HPDE6-E6E7 (cell line): Measurements from ENCODE around the gene PDPK1.
"Not testable (repeated sequence)": the region's sequence is repeated elsewhere in the genome, so short reads cannot be mapped to it uniquely, and the experiment has no call there.

Experiments
- DNase-seq: peaks from one replicate; pipeline ENCODE4 v3.0.0; 2011; ENCODE audit warnings: missing footprints; ENCODE audit errors: extremely low spot score

PDPK1 gene

GRCh38 chr16:2611877-2612276, 74.1 kb downstream of the PDPK1 start:
- not testable (repeated sequence) for DNase-seq

DNA sequence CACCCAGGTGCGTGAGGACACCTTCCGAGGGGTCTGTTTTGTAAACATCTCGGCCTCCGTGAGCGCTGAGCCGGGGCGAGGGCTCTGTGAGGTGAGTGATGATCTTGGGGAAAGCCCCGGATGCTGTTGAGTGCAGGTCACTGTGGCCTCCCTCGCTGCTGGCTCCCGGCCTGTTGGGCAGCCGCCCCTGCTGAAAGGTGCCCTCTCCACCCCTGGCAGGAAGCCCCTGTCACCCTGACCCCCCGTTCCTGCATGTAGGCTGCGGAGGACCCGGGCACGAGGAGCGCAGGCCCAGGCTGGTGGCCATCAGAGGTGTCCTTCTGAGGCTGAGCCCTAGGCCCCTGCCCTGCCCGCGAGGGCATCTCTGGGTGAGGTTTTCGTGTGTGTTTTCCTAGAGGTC, 75.4 kb downstream of the PDPK1 start:
- not testable (repeated sequence) for DNase-seq

- no peak for DNase-seq
These were observed 77.0 kb downstream of the PDPK1 start for GRCh38 chr16:2614761-2615191.

DNA sequence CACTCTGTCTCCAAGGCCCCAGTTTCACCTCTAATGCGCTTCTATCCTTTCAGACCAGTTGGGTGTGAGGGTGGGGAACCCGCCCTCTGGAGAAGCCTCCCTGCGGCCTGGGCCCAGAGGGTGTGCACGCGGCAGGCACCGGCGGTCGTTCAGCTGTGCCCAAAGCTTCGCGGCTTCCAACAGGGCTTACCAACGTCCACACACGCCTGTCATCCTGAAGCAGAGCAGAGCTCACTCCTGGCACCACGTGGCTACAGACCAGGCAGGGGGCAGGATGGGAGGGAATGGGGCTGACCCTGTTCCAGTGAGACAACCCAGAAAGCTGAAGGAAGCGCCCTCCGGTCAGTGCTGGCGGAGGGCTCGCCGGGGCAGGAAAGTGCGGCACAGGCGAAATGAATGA, 81.1 kb downstream of the PDPK1 start:
- not testable (repeated sequence) for DNase-seq

GRCh38 chr16:2619628-2620027, 81.8 kb downstream of the PDPK1 start:
- not testable (repeated sequence) for DNase-seq

GRCh38 chr16:2620870-2621269, 83.0 kb downstream of the PDPK1 start:
- DNase-seq: not testable (repeated sequence)

DNA sequence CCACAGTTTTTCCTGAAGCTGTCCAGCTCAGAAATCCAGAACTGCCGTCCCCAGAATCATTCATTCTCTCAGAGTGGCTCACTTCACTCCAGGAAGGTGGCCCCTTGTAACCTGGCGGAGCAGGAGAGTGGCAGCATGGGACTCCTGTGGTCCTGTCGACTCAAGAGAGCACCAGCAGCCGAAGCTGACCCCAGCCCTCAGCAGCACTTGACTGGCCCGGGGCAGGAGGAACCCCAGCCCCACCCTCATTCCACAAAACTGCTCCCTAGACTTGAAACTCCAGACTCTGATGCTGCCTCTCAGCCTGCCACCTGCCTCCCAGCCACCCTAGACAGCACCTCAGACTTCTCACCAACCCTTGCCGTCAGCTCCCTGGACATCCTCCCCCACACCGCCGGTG, 83.6 kb downstream of the PDPK1 start:
- DNase-seq: not testable (repeated sequence)

- DNase-seq: not testable (repeated sequence)
These were observed 89.3 kb downstream of the PDPK1 start for GRCh38 chr16:2627075-2627474.

GRCh38 chr16:2631203-2631602, 93.4 kb downstream of the PDPK1 start:
- DNase-seq: not testable (repeated sequence)

DNA sequence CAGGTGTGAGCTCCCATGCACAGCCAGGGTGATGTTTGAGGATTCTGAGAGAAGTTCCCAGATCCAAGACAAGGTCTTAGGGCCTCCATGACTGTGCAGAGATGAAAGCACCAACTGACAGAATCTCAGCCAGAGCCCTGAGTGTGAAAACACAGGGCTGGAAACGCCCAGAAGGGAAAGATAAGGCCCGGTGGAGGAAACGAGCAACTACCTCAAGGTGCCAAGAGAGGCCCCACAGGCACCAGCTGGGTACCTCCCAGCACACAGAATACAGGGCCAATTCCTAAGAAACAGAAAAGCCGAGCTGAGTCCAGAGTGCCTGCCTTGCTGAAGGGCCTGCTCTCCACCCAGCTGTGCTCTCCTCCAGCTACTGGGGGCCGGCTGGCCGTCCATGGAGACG, 94.5 kb downstream of the PDPK1 start:
- DNase-seq: not testable (repeated sequence)

DNA sequence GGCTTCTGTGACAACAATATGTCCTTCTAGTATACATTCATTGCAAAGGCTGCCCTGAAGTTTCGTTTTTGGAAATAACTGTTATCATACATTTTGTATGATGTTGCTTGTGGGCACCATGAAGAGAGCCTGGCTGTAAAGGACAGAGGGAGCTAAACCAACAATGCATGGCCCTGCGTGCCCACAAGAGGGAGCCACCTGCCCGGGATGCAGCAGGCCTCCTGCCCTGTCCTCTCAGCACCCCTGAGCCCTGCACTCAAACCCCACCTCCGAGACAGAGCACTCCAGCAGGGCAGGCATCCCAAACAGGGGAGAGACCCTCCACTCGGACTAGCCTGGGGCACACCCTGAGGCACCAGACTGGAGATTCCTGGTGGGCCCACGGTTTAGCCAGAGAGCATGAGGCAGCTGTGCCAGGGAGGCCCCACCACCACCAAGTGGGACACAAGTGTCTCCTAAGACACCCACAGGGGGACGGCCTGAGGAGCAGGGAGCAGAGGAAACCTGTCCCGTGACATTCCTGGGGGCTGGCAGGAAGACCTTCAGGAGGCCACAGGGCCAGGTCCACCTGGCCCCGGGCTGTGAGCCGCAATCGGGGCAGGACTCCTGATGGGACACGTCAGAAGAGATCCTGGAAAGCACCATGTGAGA, 101.4 kb downstream of the PDPK1 start:
- not testable (repeated sequence) for DNase-seq

DNA sequence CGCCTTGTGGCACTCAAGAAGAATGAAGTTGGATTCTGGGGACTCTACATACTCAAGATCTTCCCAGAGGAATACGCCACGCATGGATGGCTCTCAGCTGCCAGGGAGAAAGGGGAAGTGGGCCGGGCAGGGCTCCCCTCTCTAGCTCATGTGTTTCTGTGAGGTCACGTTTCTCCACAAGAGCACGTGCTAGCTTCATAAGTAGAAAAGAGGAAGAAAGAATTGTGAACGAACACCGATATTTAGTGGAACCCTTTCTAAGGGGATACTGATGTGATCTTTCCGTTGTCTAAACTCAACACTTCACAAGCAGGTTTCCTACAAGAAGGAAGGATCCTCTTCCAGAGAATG, 101.9 kb downstream of the PDPK1 start:
- not testable (repeated sequence) for DNase-seq

DNA sequence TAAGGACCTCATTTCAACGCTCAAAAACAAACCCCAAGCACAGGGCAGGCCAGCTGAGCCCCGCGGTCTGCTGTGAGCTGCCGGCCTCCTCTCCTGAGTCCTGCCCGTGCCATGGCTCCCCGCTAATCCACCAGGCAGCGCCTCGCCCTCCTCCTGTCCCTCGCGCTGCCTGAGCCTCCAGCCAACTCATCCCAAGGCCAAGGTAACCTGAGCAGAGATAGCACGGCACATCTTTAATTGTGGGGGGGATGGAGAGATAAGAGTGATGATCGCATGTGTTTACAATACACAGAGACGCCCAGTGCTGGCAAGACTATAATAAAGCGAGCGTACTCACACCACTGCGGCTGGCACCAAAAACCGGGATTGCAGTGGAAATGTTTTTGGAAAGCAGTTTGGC, 104.7 kb downstream of the PDPK1 start:
- not testable (repeated sequence) for DNase-seq

DNA sequence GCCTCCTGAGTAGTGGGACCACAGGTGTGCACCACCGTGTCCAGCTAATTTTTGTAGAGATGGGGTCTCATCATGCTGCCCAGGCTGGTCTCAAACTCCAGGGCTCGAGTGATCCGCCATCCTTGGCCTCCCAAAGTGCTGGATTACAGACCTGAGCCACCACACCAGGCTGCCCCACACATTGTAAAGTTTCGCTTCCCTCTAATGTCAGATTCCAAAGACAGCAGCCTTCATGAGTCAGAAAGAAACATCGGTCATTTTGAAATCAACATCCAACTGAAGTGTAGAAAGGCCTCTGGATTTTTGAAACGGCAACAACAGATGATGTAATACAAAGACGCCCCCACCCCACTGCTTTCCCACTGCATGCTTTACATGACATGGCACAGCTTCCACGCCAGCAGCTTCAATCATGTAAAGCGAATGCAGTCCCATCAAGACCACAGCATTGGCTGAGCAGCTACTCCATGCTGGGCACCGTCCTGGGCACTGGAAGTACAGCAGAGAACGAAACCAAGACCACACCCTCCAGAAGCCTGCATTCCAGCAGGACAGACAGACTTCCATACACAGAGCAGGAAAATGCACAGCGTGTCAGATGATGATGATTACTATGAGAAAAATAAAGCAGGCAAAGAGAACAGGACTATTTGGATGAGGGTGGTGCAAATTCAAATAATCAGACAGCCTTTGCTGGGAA, 107.1 kb downstream of the PDPK1 start:
- not testable (repeated sequence) for DNase-seq

DNA sequence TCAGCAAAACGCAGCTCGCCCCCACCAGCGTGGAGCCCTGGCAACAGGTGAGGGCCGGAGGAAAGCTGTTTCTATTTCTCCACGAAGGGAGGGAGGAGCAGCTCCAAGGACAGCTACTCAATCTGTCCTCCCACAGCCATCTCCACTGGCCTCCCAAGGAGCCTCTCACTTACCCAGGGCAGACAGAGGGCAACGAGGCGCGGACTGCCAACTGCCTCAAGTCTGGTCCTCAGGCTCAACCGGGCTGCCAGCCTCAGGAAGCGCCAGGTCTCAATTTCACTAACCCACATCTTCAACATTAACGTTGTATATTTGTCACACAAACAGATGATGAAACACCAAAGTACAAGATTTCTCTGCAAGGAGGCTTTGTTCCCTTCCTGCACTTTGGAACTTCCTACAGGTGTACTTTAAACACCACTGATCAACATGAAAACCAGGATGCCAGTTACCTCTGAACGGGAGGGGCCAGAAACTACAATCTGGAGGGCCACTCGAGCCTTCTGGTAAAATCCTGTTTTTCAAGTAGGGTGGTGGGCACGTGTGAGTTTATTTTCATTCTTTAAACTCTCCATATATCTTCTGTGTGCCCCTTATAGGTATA, 113.5 kb downstream of the PDPK1 start:
- DNase-seq: not testable (repeated sequence)
